ENCODE measurements around the gene NIPSNAP2.
"Not testable (repeated sequence)": the region's sequence is repeated elsewhere in the genome, so short reads cannot be mapped to it uniquely, and the experiment has no call there.

The NIPSNAP2 gene

DNA sequence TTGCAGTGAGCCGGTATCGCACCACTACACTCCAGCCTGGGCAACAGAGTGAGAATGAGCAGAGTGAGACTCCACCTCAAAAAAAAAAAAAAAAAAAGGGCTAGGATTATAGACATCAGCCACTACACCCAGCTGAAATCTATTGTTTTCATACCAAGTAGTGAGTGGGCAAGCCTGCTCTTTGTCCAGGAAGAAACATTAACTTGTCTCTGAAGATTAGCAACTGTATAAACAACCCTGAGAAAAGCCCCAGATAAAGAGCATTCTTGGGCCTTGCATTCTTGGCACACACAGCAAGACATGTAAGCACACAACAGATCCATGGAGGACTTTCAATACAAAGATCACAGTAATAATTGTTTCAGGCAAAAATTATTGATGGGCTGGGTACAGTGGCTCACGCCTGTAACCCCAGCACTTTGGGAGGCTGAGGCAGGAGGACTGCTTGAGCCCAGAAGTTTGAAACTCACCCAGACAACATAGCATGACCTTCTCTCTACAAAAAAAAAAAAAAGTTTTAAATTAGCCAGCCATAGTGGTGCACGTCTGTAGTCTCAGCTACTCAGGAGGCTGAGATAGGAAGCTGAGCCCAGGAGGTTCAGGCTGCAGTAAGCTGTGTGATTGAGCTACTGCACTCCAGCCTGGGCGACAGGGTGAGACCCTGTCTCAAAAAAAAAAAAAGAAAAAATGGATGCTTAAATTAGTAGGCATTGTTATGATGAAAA is 82.5 kb downstream of the NIPSNAP2 start:
- H3K4me1 Mint-ChIP-seq (ENCODE audit: low read depth), result peaks cover 8% of the 10 kb centered on the region
- H3K4me3 Mint-ChIP-seq, result no peak overlapping the region
- peaks cover 1% of the 10 kb centered on the region for H3K36me3 Mint-ChIP-seq (ENCODE audit: low read depth)
- H3K27ac Mint-ChIP-seq, result no peak overlapping the region
- no peaks in the 10 kb centered on the region for H3K27me3 Mint-ChIP-seq (ENCODE audit: low read depth)
- H3K9me3 Mint-ChIP-seq, result no peaks in the 10 kb centered on the region
- no peak for DNase-seq (ENCODE audit: low spot score)

DNA sequence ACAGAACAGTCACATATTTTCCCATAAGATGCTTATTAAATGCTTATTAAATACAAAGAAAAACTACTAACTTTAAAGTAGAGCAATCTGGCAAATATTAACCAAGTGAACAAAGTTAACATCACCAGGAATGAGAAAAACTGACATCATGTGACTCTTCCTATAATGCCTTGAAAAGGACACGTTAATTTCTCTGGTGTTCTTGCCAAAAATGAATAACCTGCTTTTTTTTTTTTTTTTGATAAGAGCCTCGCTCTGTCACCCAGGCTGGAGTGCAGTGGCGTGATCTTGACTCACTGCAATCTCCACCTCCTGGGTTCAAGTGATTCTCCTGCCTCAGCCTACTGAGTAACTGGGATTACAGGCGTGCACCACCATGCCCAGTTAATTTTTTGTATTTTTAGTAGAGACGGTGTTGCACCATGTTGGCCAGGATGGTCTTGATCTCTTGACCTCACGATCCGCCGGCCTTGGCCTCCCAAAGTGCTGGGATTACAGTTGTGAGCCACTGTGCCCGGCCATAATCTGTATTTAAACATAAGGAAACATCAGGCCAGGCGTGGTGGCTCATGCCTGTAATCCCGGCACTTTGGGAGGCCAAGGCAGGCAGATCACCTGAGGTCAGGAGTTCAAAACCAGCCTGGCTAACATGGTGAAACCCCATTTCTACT is 83.2 kb downstream of the NIPSNAP2 start:
- H3K27ac Mint-ChIP-seq; H3K27me3 Mint-ChIP-seq (ENCODE audit: low read depth); H3K4me3 Mint-ChIP-seq; H3K9me3 Mint-ChIP-seq; H3K4me1 Mint-ChIP-seq (ENCODE audit: low read depth); H3K36me3 Mint-ChIP-seq (ENCODE audit: low read depth); DNase-seq (ENCODE audit: low spot score): not testable (repeated sequence)

DNA sequence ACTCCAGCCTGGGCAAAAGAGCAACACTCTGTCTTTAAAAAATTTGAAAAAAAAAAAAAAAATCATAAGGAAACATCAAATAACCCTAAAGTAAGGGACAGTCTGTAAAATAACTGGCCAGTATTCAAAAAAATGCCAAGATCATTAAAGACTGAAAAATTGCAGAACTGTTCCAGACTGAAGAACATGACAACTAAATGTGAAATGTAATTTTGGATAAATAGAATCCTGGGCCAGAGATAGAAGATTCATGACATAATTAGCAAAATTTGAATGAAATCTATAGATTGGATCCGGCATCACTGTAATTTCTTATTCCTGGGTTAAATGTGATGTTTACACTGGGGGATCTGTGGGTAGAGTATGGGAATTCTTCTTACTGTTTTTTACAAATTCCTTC is 83.9 kb downstream of the NIPSNAP2 start:
- no peaks in the 10 kb centered on the region for H3K9me3 Mint-ChIP-seq
- no peak overlapping the region for H3K27ac Mint-ChIP-seq
- peaks cover 13% of the 10 kb centered on the region for H3K4me1 Mint-ChIP-seq (ENCODE audit: low read depth)
- DNase-seq (ENCODE audit: low spot score), result no peak
- H3K27me3 Mint-ChIP-seq (ENCODE audit: low read depth), result no peaks in the 10 kb centered on the region
- H3K4me3 Mint-ChIP-seq, result no peak overlapping the region
- H3K36me3 Mint-ChIP-seq (ENCODE audit: low read depth), result peaks cover 11% of the 10 kb centered on the region

DNA sequence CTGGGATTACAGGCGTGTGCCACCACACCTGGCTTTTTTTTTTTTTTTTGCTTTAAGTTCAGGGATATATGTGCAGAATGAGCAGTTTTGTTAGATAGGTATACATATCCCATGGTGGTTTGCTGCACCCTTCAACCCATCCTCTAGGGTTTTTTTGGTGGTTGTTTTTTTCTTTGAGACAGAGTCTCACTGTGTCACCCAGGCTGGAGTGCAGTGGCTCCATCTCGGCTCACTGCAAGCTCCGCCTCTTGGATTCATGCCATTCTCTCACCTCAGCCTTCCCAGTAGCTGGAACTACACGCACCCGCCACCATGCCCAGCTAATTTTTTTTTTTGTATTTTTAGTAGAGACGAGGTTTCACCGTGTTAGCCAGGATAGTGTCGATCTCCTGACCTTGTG is 84.4 kb downstream of the NIPSNAP2 start:
- H3K4me3 Mint-ChIP-seq; DNase-seq (ENCODE audit: low spot score); H3K27me3 Mint-ChIP-seq (ENCODE audit: low read depth); H3K9me3 Mint-ChIP-seq; H3K27ac Mint-ChIP-seq: not testable (repeated sequence)
- H3K4me1 Mint-ChIP-seq (ENCODE audit: low read depth), result peaks cover 16% of the 10 kb centered on the region
- peaks cover 16% of the 10 kb centered on the region for H3K36me3 Mint-ChIP-seq (ENCODE audit: low read depth)

Data from T-helper 2 cell treated with Interferon-gamma antibody and Interleukin-4, amounts not matched to agents 5 μg/mL and 100 μg/mL, for 36 hours (primary cell).